Type B pancreatic cell (in vitro differentiated cells): ENCODE results near the gene CIPC. TPM values are rescaled to one million over a fixed set of nuclear protein-coding genes. Genes with fewer than 3 reads are reported as not detected.

Experiments used
- DNase-seq: peaks from one replicate; pipeline ENCODE4 v3.0.0; 2021; ENCODE audit warnings: mixed read lengths; ENCODE audit not compliant: unreplicated experiment; ENCODE audit errors: extremely low spot score
- H3K27ac Mint-ChIP-seq: 2 replicates; pipeline ENCODE4 v1.8.0; 2021; ENCODE audit warnings: mild to moderate bottlenecking, mixed read lengths
- H3K27me3 Mint-ChIP-seq: 2 replicates; pipeline ENCODE4 v1.8.0; 2021; ENCODE audit warnings: mixed read lengths
- H3K36me3 Mint-ChIP-seq: 2 replicates; pipeline ENCODE4 v1.8.0; 2021; ENCODE audit warnings: mixed read lengths
- H3K4me1 Mint-ChIP-seq: one replicate; pipeline ENCODE4 v1.8.0; 2021; ENCODE audit warnings: mixed read lengths; ENCODE audit not compliant: unreplicated experiment
- H3K4me3 Mint-ChIP-seq: 2 replicates; pipeline ENCODE4 v1.8.0; 2021; ENCODE audit warnings: mild to moderate bottlenecking, mixed read lengths
- H3K9me3 Mint-ChIP-seq: 2 replicates; pipeline ENCODE4 v1.8.0; 2021; ENCODE audit warnings: mixed read lengths
- total RNA-seq: library from RNA; stranded (reverse); gene quantifications from 2 replicates; pipeline ENCODE4 v1.2.1, GENCODE V29; 2021; ENCODE audit warnings: low replicate concordance
- TF ChIP-seq, protein P1 (sequence below): fragments of 200-600 bp; sonication (generic); conservative IDR thresholded peaks from 2 replicates; pipeline ENCODE4 v1.5.0; 2021; ENCODE audit warnings: antibody characterized with exemption, mild to moderate bottlenecking

CIPC gene
- total RNA-seq, 1 donor from 2014 or later, result 27.2 TPM

GRCh38 chr14:77130386-77130785 is 32.3 kb downstream of the CIPC start:
- H3K9me3 Mint-ChIP-seq, result peaks cover 4% of the 10 kb centered on the region
- no peak overlapping the region for H3K4me3 Mint-ChIP-seq
- DNase-seq, result no peak
- H3K27me3 Mint-ChIP-seq, result peaks cover 98% of the 10 kb centered on the region
- H3K27ac Mint-ChIP-seq, result no peak overlapping the region
- no peaks in the 10 kb centered on the region for H3K36me3 Mint-ChIP-seq
- TF ChIP-seq, protein P1, sequence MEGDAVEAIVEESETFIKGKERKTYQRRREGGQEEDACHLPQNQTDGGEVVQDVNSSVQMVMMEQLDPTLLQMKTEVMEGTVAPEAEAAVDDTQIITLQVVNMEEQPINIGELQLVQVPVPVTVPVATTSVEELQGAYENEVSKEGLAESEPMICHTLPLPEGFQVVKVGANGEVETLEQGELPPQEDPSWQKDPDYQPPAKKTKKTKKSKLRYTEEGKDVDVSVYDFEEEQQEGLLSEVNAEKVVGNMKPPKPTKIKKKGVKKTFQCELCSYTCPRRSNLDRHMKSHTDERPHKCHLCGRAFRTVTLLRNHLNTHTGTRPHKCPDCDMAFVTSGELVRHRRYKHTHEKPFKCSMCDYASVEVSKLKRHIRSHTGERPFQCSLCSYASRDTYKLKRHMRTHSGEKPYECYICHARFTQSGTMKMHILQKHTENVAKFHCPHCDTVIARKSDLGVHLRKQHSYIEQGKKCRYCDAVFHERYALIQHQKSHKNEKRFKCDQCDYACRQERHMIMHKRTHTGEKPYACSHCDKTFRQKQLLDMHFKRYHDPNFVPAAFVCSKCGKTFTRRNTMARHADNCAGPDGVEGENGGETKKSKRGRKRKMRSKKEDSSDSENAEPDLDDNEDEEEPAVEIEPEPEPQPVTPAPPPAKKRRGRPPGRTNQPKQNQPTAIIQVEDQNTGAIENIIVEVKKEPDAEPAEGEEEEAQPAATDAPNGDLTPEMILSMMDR, result no peak
- peaks cover 4% of the 10 kb centered on the region for H3K4me1 Mint-ChIP-seq

DNA sequence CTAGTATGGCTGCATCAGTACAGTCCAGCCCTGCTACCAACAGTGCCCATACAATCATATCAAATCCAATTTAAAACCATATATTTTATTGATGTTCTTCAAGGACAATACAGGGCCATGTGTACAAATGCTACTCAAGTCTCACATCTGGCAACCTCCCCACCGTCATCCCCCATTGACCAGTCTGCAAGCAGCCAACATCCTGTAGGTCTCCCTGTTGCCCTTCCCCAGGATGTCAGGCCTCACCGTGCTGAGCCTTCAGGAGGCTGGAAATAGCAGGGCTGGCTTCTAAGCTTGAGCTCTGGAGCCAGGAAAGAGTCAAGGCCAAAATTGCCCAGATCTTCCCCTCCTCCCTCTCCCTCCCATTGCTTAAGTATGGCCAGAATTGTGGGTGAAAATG is 33.1 kb downstream of the CIPC start:
- H3K36me3 Mint-ChIP-seq, result no peaks in the 10 kb centered on the region

GRCh38 chr14:77131871-77132486 is 33.9 kb downstream of the CIPC start:
- H3K9me3 Mint-ChIP-seq, result peaks cover 4% of the 10 kb centered on the region
- DNase-seq, result no peak
- no peaks in the 10 kb centered on the region for H3K36me3 Mint-ChIP-seq
- peaks cover 4% of the 10 kb centered on the region for H3K4me1 Mint-ChIP-seq
- peaks cover 97% of the 10 kb centered on the region for H3K27me3 Mint-ChIP-seq
- TF ChIP-seq, protein P1, result no peak
- no peak overlapping the region for H3K27ac Mint-ChIP-seq
- no peak overlapping the region for H3K4me3 Mint-ChIP-seq

More for the DNA sequence above, 33.1 kb downstream of the CIPC start:
- peaks cover 4% of the 10 kb centered on the region for H3K9me3 Mint-ChIP-seq
- TF ChIP-seq, protein P1, result no peak
- H3K4me3 Mint-ChIP-seq, result no peak overlapping the region
- H3K27ac Mint-ChIP-seq, result no peak overlapping the region
- peaks cover 97% of the 10 kb centered on the region for H3K27me3 Mint-ChIP-seq
- peaks cover 4% of the 10 kb centered on the region for H3K4me1 Mint-ChIP-seq
- DNase-seq, result no peak

DNA sequence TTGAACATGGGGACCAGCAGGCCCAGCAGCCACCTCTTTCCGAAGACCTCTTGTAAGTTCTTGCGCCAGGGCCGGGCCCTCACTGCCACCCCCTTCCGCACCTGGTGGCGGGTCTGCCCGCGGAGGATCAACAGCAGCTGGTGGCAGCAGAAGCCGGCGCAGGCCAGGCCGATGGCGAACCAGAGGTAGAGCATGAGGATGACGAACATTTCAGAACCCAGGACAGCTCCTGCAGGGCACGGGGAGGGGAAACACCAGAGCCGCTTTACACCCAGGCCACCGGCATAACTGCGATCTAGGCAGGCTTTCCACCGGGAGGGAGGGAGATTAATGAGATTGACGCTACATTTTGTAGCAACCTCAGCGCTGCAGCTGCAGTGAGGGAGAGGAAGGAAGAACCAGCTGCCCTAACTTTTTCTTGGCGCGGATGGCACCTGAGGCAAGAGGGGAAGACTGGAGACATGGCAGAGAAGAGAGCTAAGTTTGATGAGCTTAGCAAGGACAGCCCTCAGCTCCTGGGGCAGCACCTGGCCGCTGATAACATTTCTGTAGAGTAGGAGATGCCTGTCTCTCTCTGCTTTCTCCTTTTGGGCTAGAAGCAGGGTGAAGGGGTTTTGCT is 35.8 kb downstream of the CIPC start:
- Mint-ChIP-seq H3K27ac (no peak overlapping the region), H3K4me3 (no peak overlapping the region), H3K9me3 (peaks cover 4% of the 10 kb centered on the region), H3K4me1 (peaks cover 8% of the 10 kb centered on the region), H3K27me3 (peaks cover 97% of the 10 kb centered on the region), H3K36me3 (no peaks in the 10 kb centered on the region)
- TF ChIP-seq, protein P1, result no peak
- DNase-seq, result peak; percentile 84

DNA sequence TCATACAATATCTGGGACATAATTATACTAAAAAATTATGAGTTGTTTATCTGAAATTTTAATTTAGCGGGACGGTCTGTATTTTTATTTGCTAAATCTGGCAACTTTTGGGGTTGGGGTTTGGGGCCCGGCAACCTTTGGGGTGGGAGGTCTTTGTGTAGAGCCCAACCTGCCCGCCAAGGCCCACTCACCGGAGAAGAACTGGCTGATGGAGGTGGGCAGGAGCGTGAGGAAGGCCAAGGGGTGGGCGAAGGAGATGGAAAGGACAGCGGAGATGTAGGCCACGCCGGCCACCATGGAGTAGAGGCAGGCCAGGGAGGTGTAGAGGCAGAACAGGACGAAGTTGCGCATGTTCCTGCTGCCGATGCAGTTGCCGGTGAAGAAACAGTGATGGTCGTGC is 41.0 kb downstream of the CIPC start:
- H3K36me3 Mint-ChIP-seq, result no peaks in the 10 kb centered on the region
- no peak overlapping the region for H3K27ac Mint-ChIP-seq
- TF ChIP-seq, protein P1, result no peak
- peaks cover 90% of the 10 kb centered on the region for H3K27me3 Mint-ChIP-seq
- peak overlapping the region; percentile 87 for H3K4me3 Mint-ChIP-seq
- peaks cover 9% of the 10 kb centered on the region for H3K4me1 Mint-ChIP-seq
- DNase-seq, result no peak
- H3K9me3 Mint-ChIP-seq, result peaks cover 1% of the 10 kb centered on the region
